Measurements from ENCODE around the gene LRP1B.

- TF ChIP-seq CTCF (IDR thresholded peaks at IDR 0.05), result no peak
- no peak for TF ChIP-seq EP300 (IDR thresholded peaks at IDR 0.05)
These were observed 1369.0 kb downstream of the LRP1B start for GRCh38 chr2:140761807-140762206.

All from tibial nerve (tissue), 4 donors.